SK-N-SH treated with all-trans-retinoic acid at 6 μM for 48 hours (cell line): ENCODE results near the gene CEMIP.

Experiments
- ATAC-seq: fragments of 200-7000 bp; cut with Tn5 transposase; 3 replicates; pipeline ENCODE4 v1.9.1; 2020; ENCODE audit warnings: mild to moderate bottlenecking, moderate library complexity
- ARNTL ChIP-seq: fragments of 450-650 bp; formaldehyde crosslinking; IDR thresholded peaks from 2 replicates; pipeline ENCODE4 v1.5.0; 2020; ENCODE audit warnings: low read depth, mild to moderate bottlenecking, moderate library complexity, borderline replicate concordance
- BACH2 ChIP-seq: fragments of 250-450 bp; sonication (Bioruptor Pico); IDR thresholded peaks from 2 replicates; pipeline ENCODE4 v1.9.0; 2021; ENCODE audit warnings: mild to moderate bottlenecking, borderline replicate concordance
- CREB5 ChIP-seq: fragments of 250-450 bp; sonication (Bioruptor Pico); IDR thresholded peaks from 2 replicates; pipeline ENCODE4 v1.5.1; 2020; ENCODE audit warnings: low read depth, mild to moderate bottlenecking, moderate library complexity
- CSDC2 ChIP-seq: fragments of 250-450 bp; sonication (Bioruptor Pico); IDR thresholded peaks from 2 replicates; pipeline ENCODE4 v1.5.0; 2020; ENCODE audit warnings: mild to moderate bottlenecking, moderate library complexity
- CSRNP3 ChIP-seq: fragments of 250-450 bp; sonication (Bioruptor Pico); IDR thresholded peaks from 2 replicates; pipeline ENCODE4 v1.5.1; 2021; ENCODE audit warnings: mild to moderate bottlenecking, moderate library complexity
- ESRRG ChIP-seq: fragments of 250-450 bp; sonication (Bioruptor Pico); IDR thresholded peaks from 2 replicates; pipeline ENCODE4 v1.6.1; 2021; ENCODE audit warnings: mild to moderate bottlenecking
- GLIS3 ChIP-seq: fragments of 250-450 bp; sonication (Bioruptor Pico); IDR thresholded peaks from 2 replicates; pipeline ENCODE4 v1.5.0; 2020; ENCODE audit warnings: mild to moderate bottlenecking, moderate library complexity
- ISL1 ChIP-seq: fragments of 250-450 bp; sonication (Bioruptor Pico); IDR thresholded peaks from 2 replicates; pipeline ENCODE4 v2.1.2; 2022; ENCODE audit warnings: mild to moderate bottlenecking, moderate library complexity
- PATZ1 ChIP-seq: fragments of 250-450 bp; sonication (Bioruptor Pico); IDR thresholded peaks from 2 replicates; pipeline ENCODE4 v1.8.0; 2020; ENCODE audit warnings: mild to moderate bottlenecking, moderate library complexity, borderline replicate concordance
- POU6F1 ChIP-seq: fragments of 250-450 bp; sonication (Bioruptor Pico); IDR thresholded peaks from 2 replicates; pipeline ENCODE4 v1.8.0; 2021; ENCODE audit warnings: low read depth, mild to moderate bottlenecking, moderate library complexity, borderline replicate concordance
- PPARA ChIP-seq: fragments of 250-450 bp; sonication (Bioruptor Pico); IDR thresholded peaks from 2 replicates; pipeline ENCODE4 v1.5.0; 2020; ENCODE audit warnings: mild to moderate bottlenecking, borderline replicate concordance
- RARB ChIP-seq: fragments of 250-450 bp; sonication (Bioruptor Pico); IDR thresholded peaks from 2 replicates; pipeline ENCODE4 v1.8.0; 2021; ENCODE audit warnings: mild to moderate bottlenecking, moderate library complexity
- SNAI2 ChIP-seq: fragments of 250-450 bp; sonication (Bioruptor Pico); IDR thresholded peaks from 2 replicates; pipeline ENCODE4 v1.5.0; 2020; ENCODE audit warnings: mild to moderate bottlenecking, moderate library complexity
- TCF4 ChIP-seq: fragments of 250-450 bp; sonication (Bioruptor Pico); IDR thresholded peaks from 2 replicates; pipeline ENCODE4 v1.8.0; 2021; ENCODE audit warnings: mild to moderate bottlenecking, moderate library complexity, borderline replicate concordance
- TOX ChIP-seq: fragments of 250-450 bp; sonication (Bioruptor Pico); IDR thresholded peaks from 2 replicates; pipeline ENCODE4 v1.8.0; 2021; ENCODE audit warnings: mild to moderate bottlenecking, moderate library complexity, borderline replicate concordance
- TSHZ2 ChIP-seq: fragments of 250-450 bp; sonication (Bioruptor Pico); IDR thresholded peaks from 2 replicates; pipeline ENCODE4 v1.5.0; 2020; ENCODE audit warnings: mild to moderate bottlenecking, moderate library complexity
- ZC3H10 ChIP-seq: fragments of 250-450 bp; sonication (Bioruptor Pico); IDR thresholded peaks from 2 replicates; pipeline ENCODE4 v1.5.1; 2021; ENCODE audit warnings: mild to moderate bottlenecking, moderate library complexity
- ZFP3 ChIP-seq: fragments of 250-450 bp; sonication (Bioruptor Pico); IDR thresholded peaks from 2 replicates; pipeline ENCODE4 v1.5.0; 2020; ENCODE audit warnings: mild to moderate bottlenecking, moderate library complexity
- ZFP30 ChIP-seq: fragments of 450-650 bp; formaldehyde crosslinking; IDR thresholded peaks from 2 replicates; pipeline ENCODE4 v1.5.0; 2022; ENCODE audit warnings: mild to moderate bottlenecking, moderate library complexity
- ZNF565 ChIP-seq: fragments of 450-650 bp; formaldehyde crosslinking; conservative IDR thresholded peaks from 2 replicates; pipeline ENCODE4 v1.5.0; 2020; ENCODE audit warnings: low read depth, mild to moderate bottlenecking, moderate library complexity
- ZNF8 ChIP-seq: fragments of 450-650 bp; formaldehyde crosslinking; IDR thresholded peaks from 2 replicates; pipeline ENCODE4 v1.5.0; 2020; ENCODE audit warnings: mild to moderate bottlenecking, moderate library complexity

Gene CEMIP

GRCh38 chr15:80742081-80742480, 37.1 kb upstream of the CEMIP start:
- ATAC-seq: no peak

GRCh38 chr15:80743189-80743833, 35.9 kb upstream of the CEMIP start:
- TF ChIP-seq ISL1 (CRISPR knock-in tag) (no peak), TOX (CRISPR knock-in tag) (no peak), GLIS3 (no peak)

More at GRCh38 chr15:80742081-80742480, 37.1 kb upstream of the CEMIP start:
- TF ChIP-seq RARB (no peak), TCF4 (CRISPR knock-in tag) (no peak), CSDC2 (CRISPR knock-in tag) (no peak), SNAI2 (CRISPR knock-in tag) (no peak), ISL1 (CRISPR knock-in tag) (no peak), POU6F1 (CRISPR knock-in tag) (no peak), PATZ1 (CRISPR knock-in tag) (no peak), CSRNP3 (no peak), TOX (CRISPR knock-in tag) (no peak), GLIS3 (no peak), ARNTL (CRISPR knock-in tag) (no peak), PPARA (CRISPR knock-in tag) (no peak), TSHZ2 (CRISPR knock-in tag) (no peak), BACH2 (CRISPR knock-in tag) (no peak), ZFP30 (CRISPR knock-in tag) (no peak), ESRRG (CRISPR knock-in tag) (no peak), ZFP3 (no peak)

GRCh38 chr15:80744415-80744814, 34.8 kb upstream of the CEMIP start:
- peak; percentile 21; the same call in 2 of the 3 replicates for ATAC-seq
- TF ChIP-seq ZNF565 (CRISPR knock-in tag) (no peak), PPARA (CRISPR knock-in tag) (no peak), POU6F1 (CRISPR knock-in tag) (no peak), CREB5 (CRISPR knock-in tag) (no peak), TCF4 (CRISPR knock-in tag) (no peak), CSRNP3 (no peak), GLIS3 (no peak), ISL1 (CRISPR knock-in tag) (no peak), ZFP30 (CRISPR knock-in tag) (no peak), ZC3H10 (CRISPR knock-in tag) (no peak), ZNF8 (CRISPR knock-in tag) (no peak), RARB (no peak), TSHZ2 (CRISPR knock-in tag) (no peak), ZFP3 (no peak)

More at GRCh38 chr15:80743189-80743833, 35.9 kb upstream of the CEMIP start:
- no peak; the same call in 2 of the 3 replicates for ATAC-seq
